ENCODE measurements around the gene RNF135.
"Not testable (repeated sequence)": the region's sequence is repeated elsewhere in the genome, so short reads cannot be mapped to it uniquely, and the experiment has no call there.

The RNF135 gene

GRCh38 chr17:30970831-30971567, at the start of gene RNF135:
Gene RNF135, plus strand, starts transcription at chr17:30971039. Its CDS starts 35 bp downstream, at chr17:30971074.
- DNase-seq (ENCODE audit: low read depth), result peak; percentile 35

GRCh38 chr17:30921544-30922196, 49.2 kb upstream of the RNF135 start, which contains the start of gene ADAP2:
Gene ADAP2, plus strand, starts transcription at chr17:30921945. Its CDS starts 70 bp downstream, at chr17:30922015.
- no peak for DNase-seq (ENCODE audit: low read depth)

- DNase-seq (ENCODE audit: low read depth), result no peak
These were observed 48.4 kb upstream of the RNF135 start for GRCh38 chr17:30922235-30923030.

GRCh38 chr17:30924341-30924740, 46.5 kb upstream of the RNF135 start:
- DNase-seq (ENCODE audit: low read depth), result no peak

GRCh38 chr17:30926516-30926915, 44.3 kb upstream of the RNF135 start:
- DNase-seq (ENCODE audit: low read depth), result no peak

GRCh38 chr17:30927756-30928155, 43.1 kb upstream of the RNF135 start:
- DNase-seq (ENCODE audit: low read depth), result no peak

- no peak for DNase-seq (ENCODE audit: low read depth)
These were observed 42.3 kb upstream of the RNF135 start for GRCh38 chr17:30928584-30928983.

GRCh38 chr17:30929081-30929633, 41.7 kb upstream of the RNF135 start:
- DNase-seq (ENCODE audit: low read depth), result no peak

GRCh38 chr17:30929861-30930260, 41.0 kb upstream of the RNF135 start:
- not testable (repeated sequence) for DNase-seq (ENCODE audit: low read depth)

GRCh38 chr17:30930495-30930894, 40.3 kb upstream of the RNF135 start:
- no peak for DNase-seq (ENCODE audit: low read depth)

- not testable (repeated sequence) for DNase-seq (ENCODE audit: low read depth)
These were observed 39.3 kb upstream of the RNF135 start for GRCh38 chr17:30931582-30931981.

GRCh38 chr17:30933966-30934365, 36.9 kb upstream of the RNF135 start:
- no peak for DNase-seq (ENCODE audit: low read depth)

GRCh38 chr17:30939051-30939689, 31.7 kb upstream of the RNF135 start:
- no peak for DNase-seq (ENCODE audit: low read depth)

GRCh38 chr17:30942308-30943079, 28.3 kb upstream of the RNF135 start:
- DNase-seq (ENCODE audit: low read depth), result no peak

GRCh38 chr17:30947796-30948195, 23.0 kb upstream of the RNF135 start:
- no peak for DNase-seq (ENCODE audit: low read depth)

GRCh38 chr17:30950189-30950588, 20.6 kb upstream of the RNF135 start:
- DNase-seq (ENCODE audit: low read depth), result no peak

- peak; percentile 50 for DNase-seq (ENCODE audit: low read depth)
These were observed 20.0 kb upstream of the RNF135 start for GRCh38 chr17:30950669-30951399.

- DNase-seq (ENCODE audit: low read depth), result no peak
These were observed 18.0 kb upstream of the RNF135 start for GRCh38 chr17:30952638-30953393.

- no peak for DNase-seq (ENCODE audit: low read depth)
These were observed 16.6 kb upstream of the RNF135 start for GRCh38 chr17:30954046-30954830.

All from non-pigmented ciliary epithelial cell (primary cell).